ACC112 (cell line): ENCODE results near the gene PIK3CD.
"Not testable (repeated sequence)": the region's sequence is repeated elsewhere in the genome, so short reads cannot be mapped to it uniquely, and the experiment has no call there.

ENCODE experiments used
- H2AFZ ChIP-seq: fragments of 200-600 bp; sonication (generic); one replicate; pipeline ENCODE4 v1.6.0; 2017; ENCODE audit warnings: antibody characterized with exemption, low read length; ENCODE audit not compliant: unreplicated experiment
- H3K27ac ChIP-seq: fragments of 200-600 bp; sonication (generic); 2 replicates; pipeline ENCODE4 v1.5.1; 2014; ENCODE audit warnings: low read depth, mild to moderate bottlenecking, antibody characterized with exemption, low read length, moderate library complexity
- H3K27me3 ChIP-seq: fragments of 200-600 bp; sonication (generic); 2 replicates; pipeline ENCODE4 v1.6.1; 2014; ENCODE audit warnings: mild to moderate bottlenecking, antibody characterized with exemption, low read length, moderate library complexity, mixed read lengths; ENCODE audit not compliant: insufficient read depth
- H3K36me3 ChIP-seq: fragments of 200-600 bp; sonication (generic); 2 replicates; pipeline ENCODE4 v1.6.1; 2016; ENCODE audit warnings: mild to moderate bottlenecking, antibody characterized with exemption, low read length, moderate library complexity, mixed read lengths; ENCODE audit not compliant: insufficient read depth
- H3K4me1 ChIP-seq: fragments of 200-600 bp; sonication (generic); one replicate; pipeline ENCODE4 v1.6.1; 2016; ENCODE audit warnings: low read length, mixed read lengths; ENCODE audit not compliant: insufficient read depth, unreplicated experiment, control insufficient read depth
- H3K4me3 ChIP-seq: fragments of 200-600 bp; sonication (generic); 2 replicates; pipeline ENCODE4 v1.5.1; 2014; ENCODE audit warnings: mild to moderate bottlenecking, low read depth, low read length
- H3K79me2 ChIP-seq: fragments of 200-600 bp; sonication (generic); one replicate; pipeline ENCODE4 v1.6.0; 2016; ENCODE audit warnings: low read length; ENCODE audit not compliant: control insufficient read depth, unreplicated experiment, insufficient read depth

The PIK3CD gene

GRCh38 chr1:9625030-9625429 lies 26.5 kb upstream of the PIK3CD start:
- H2AFZ ChIP-seq, H3K27ac ChIP-seq, H3K36me3 ChIP-seq, H3K79me2 ChIP-seq, H3K27me3 ChIP-seq, H3K4me3 ChIP-seq, H3K4me1 ChIP-seq: not testable (repeated sequence)

DNA sequence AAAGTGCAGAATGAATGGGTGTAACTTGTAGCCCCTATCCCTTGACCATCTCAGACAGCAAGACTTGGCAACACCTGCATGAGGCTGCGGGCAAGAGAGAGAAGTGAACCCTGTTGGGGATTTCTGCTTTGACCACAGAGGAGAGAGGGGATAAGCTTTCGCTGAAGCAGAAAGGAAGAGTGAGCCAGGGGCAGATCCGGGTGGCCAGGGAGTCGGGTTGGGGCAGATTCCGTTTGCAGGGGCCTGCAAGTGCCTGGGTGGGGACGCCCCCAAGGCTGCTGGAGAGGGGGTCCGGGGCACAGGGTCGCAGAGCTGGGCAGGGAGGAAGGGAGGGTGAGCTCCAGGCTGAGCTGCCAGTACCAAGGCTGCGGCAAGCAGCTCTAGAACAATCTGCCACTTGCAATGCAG lies 25.3 kb upstream of the PIK3CD start:
- H3K36me3 ChIP-seq, result no peaks in the 10 kb centered on the region
- no peaks in the 10 kb centered on the region for H3K4me1 ChIP-seq
- H3K27ac ChIP-seq, result no peak overlapping the region
- H3K79me2 ChIP-seq, result no peaks in the 10 kb centered on the region
- no peak overlapping the region for H2AFZ ChIP-seq
- H3K4me3 ChIP-seq, result no peak overlapping the region
- no peaks in the 10 kb centered on the region for H3K27me3 ChIP-seq

DNA sequence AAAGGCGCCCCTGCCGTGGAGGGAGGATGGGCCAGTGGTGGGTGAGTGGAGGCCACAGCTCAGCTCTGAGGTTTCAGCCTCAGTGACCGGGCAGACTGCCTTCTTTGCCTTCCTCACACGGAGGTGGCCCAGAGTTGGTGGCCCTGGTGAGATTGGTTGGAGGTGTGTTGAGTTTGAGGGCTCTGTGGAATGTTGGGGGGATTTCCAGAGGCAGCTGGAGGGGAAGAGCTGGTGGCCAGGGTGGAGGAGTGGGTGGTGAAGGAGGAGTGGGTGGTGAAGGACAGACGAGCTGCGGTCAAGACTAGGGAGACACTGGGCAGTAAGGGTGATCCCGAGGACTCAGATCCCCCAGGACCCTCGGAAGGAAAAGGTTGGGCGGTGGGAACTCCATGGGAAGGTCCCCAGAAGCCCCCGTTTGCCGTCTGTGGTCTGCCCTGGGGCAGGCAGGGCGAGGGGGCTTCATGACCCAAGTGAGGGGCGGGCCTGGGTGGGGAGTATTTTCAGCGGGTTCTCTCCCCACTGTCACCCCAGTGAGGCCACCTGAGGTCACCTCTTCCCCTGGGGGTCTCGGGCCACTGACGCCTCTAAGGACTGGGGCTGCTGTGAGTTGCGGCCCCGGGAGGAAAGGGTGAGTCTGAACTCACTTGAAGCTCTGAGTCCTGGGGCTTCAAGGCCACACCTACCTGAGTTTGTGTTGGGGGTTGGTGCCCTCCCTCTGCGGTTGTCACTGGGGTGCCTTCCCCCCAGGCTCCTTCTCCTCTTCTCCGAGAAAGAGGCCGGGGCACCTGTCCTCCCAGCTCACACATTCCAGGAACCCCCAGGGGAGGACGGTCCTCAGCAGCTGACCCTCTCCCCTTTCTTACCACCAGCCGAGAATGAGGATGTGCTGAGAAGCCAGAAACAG lies 22.7 kb upstream of the PIK3CD start:
- Histone ChIP-seq H3K79me2 (no peaks in the 10 kb centered on the region), H3K4me1 (no peaks in the 10 kb centered on the region), H3K36me3 (no peaks in the 10 kb centered on the region), H3K4me3 (no peak overlapping the region), H3K27ac (no peak overlapping the region), H3K27me3 (no peaks in the 10 kb centered on the region), H2AFZ (no peak overlapping the region)

- Histone ChIP-seq H2AFZ (no peak overlapping the region), H3K4me1 (no peaks in the 10 kb centered on the region), H3K36me3 (no peaks in the 10 kb centered on the region), H3K4me3 (no peak overlapping the region), H3K27me3 (no peaks in the 10 kb centered on the region), H3K27ac (no peak overlapping the region), H3K79me2 (no peaks in the 10 kb centered on the region)
Observed at GRCh38 chr1:9629445-9630201, 21.9 kb upstream of the PIK3CD start.

DNA sequence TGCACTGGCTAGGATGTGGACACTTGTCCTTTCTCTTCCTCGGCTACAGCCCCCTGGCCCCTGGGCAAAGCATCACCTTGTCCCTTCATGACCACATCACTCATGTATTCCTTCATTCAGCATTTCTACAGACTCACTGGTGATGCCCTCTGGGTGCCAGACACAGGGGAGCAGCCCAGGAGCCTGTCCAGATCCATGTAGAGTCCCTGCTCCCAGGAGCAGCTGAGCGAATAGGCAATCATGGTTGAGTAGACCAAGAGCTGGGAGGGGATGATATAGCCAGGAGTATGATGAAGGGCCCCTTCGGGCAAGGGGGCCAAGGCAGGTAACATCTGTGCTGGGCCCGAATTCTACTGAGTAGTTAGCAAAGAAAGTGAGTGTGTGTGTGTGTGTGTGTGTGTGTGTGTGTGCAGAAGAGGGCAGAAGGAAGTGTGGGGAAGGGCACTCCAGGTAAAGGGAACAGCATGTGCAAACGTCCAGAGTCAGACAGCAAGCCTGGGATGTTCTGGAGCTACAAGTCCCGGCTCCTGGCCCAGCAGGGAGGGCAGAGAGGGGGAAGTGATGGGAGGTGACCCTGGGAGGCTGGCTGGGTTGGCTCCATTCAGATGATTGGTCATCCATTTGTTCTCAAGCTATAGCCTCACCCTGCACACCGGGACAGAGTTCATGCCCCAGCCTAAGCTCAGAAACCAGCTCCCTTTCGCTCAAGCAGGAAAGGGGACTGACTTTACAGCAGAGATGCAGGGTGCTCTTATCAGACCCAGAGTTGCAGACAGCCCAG lies 21.0 kb upstream of the PIK3CD start:
- Histone ChIP-seq H3K27me3 (peaks cover 3% of the 10 kb centered on the region; the same call in 1 of the 2 replicates), H3K79me2 (no peaks in the 10 kb centered on the region), H3K27ac (no peak overlapping the region), H3K36me3 (no peaks in the 10 kb centered on the region), H3K4me3 (no peak overlapping the region), H3K4me1 (no peaks in the 10 kb centered on the region), H2AFZ (no peak overlapping the region)

DNA sequence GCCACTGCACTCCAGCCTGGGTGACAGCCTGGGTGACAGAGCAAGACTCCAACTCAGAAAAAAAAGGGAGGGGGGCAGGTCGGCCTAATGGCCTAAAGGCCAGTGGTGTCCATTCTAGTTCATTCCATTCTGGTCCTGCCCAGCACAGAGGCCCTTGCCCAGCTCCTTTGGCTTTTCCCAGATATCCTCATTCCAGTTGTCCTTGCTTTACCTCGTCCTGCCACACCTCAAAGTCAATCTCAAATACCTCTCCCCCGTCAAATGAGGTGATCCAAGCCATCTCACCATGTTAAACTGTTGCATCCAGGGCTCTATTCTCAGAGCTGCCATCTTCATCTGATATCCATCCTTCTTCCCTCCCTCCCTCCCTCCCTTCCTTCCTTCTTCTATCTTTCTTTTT lies 19.9 kb upstream of the PIK3CD start:
- Histone ChIP-seq H3K27me3 (peaks cover 5% of the 10 kb centered on the region; the same call in 1 of the 2 replicates), H3K79me2 (no peaks in the 10 kb centered on the region), H3K27ac (no peak overlapping the region), H3K4me1 (no peaks in the 10 kb centered on the region), H3K36me3 (no peaks in the 10 kb centered on the region), H2AFZ (no peak overlapping the region), H3K4me3 (no peak overlapping the region)

DNA sequence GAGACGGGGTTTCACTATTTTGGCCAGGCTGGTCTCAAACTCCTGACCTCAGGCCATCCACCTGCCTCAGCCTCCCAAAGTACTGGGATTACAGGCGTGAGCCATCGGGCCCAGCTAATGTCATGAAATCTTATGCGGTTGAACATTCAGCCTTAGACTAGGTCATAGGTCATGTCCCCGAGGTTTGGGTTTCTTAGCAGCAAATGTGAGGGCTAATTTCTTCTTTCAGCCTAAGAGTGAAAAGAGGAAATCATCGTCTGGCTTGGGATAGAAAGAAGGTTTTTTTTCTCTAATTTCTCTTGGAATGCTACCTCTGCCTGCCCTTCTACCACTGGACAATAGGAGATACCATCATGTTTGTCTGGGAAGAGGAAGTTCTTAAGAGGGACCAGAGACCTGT lies 18.0 kb upstream of the PIK3CD start:
- no peaks in the 10 kb centered on the region for H3K4me1 ChIP-seq
- H3K79me2 ChIP-seq, result no peaks in the 10 kb centered on the region
- H3K27ac ChIP-seq, result no peak overlapping the region
- H3K4me3 ChIP-seq, result no peak overlapping the region
- no peak overlapping the region for H2AFZ ChIP-seq
- H3K27me3 ChIP-seq, result peaks cover 5% of the 10 kb centered on the region; the same call in 1 of the 2 replicates
- no peaks in the 10 kb centered on the region for H3K36me3 ChIP-seq

GRCh38 chr1:9634582-9634981 lies 16.9 kb upstream of the PIK3CD start:
- Histone ChIP-seq H3K27ac (no peak overlapping the region), H3K36me3 (no peaks in the 10 kb centered on the region), H3K79me2 (no peaks in the 10 kb centered on the region), H3K27me3 (peaks cover 5% of the 10 kb centered on the region; the same call in 1 of the 2 replicates), H3K4me1 (no peaks in the 10 kb centered on the region), H3K4me3 (no peak overlapping the region), H2AFZ (no peak overlapping the region)

GRCh38 chr1:9639227-9639626 lies 12.3 kb upstream of the PIK3CD start:
- no peaks in the 10 kb centered on the region for H3K4me1 ChIP-seq
- peaks cover 5% of the 10 kb centered on the region for H3K27me3 ChIP-seq
- H2AFZ ChIP-seq, result no peak overlapping the region
- no peaks in the 10 kb centered on the region for H3K36me3 ChIP-seq
- H3K4me3 ChIP-seq, result no peak overlapping the region
- H3K79me2 ChIP-seq, result no peaks in the 10 kb centered on the region
- no peak overlapping the region for H3K27ac ChIP-seq
